Prostate gland (tissue), 2 donors: ENCODE data around the gene CCDC146.

Experiments
- POLR2A ChIP-seq: fragments of 450-650 bp; IDR thresholded peaks from one replicate; pipeline ENCODE4 v1.6.1; 2016; ENCODE audit warnings: antibody characterized with exemption, mild to moderate bottlenecking
- TF ChIP-seq, protein P1 (sequence below), 4 experiments: fragments of 200-600 bp in 2 of 4; fragments of 450-650 bp in 2 of 4; sonication (generic) in 2 of 4; IDR thresholded peaks; 1 replicate in 3 of 4; 2 replicates in 1 of 4; pipeline ENCODE4 v1.5.1; 2016 to 2019; ENCODE audit warnings: antibody characterized with exemption in 4 of 4, mild to moderate bottlenecking in 2 of 4, moderate library complexity in 2 of 4

GRCh38 chr7:77309714-77310220 is 187.4 kb downstream of the CCDC146 start:
- TF ChIP-seq, protein P1, sequence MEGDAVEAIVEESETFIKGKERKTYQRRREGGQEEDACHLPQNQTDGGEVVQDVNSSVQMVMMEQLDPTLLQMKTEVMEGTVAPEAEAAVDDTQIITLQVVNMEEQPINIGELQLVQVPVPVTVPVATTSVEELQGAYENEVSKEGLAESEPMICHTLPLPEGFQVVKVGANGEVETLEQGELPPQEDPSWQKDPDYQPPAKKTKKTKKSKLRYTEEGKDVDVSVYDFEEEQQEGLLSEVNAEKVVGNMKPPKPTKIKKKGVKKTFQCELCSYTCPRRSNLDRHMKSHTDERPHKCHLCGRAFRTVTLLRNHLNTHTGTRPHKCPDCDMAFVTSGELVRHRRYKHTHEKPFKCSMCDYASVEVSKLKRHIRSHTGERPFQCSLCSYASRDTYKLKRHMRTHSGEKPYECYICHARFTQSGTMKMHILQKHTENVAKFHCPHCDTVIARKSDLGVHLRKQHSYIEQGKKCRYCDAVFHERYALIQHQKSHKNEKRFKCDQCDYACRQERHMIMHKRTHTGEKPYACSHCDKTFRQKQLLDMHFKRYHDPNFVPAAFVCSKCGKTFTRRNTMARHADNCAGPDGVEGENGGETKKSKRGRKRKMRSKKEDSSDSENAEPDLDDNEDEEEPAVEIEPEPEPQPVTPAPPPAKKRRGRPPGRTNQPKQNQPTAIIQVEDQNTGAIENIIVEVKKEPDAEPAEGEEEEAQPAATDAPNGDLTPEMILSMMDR (IDR thresholded peaks at IDR 0.05) = no peak
- no peak for TF ChIP-seq POLR2A
